Stimulated activated CD8-positive, alpha-beta memory T cell treated with anti-CD3 and anti-CD28 coated beads, Interleukin-12 subunit alpha, Interleukin-12 subunit beta, amount 100 ng/mL, for 24 hours (primary cell): Measurements from ENCODE around the gene OR4D5.

Experiments used
- DNase-seq: peaks from one replicate; pipeline ENCODE4 v3.0.0-alpha.2; 2020; ENCODE audit errors: extremely low read depth

OR4D5 gene

DNA sequence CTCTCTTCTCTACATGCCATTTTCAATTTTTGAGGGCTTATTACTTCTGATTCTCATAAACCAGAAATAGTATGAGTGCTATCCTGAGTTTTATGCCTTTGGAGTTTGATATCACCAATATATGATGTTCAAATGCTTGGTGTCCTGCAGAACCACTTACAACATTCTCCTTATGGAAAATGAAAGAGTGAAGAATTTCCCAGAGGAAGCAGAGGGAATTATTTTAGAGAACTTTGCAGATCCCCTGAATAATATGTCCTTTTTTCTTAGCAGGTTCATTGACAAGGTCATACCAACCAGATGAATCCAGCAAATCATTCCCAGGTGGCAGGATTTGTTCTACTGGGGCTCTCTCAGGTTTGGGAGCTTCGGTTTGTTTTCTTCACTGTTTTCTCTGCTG lies at the start of gene OR4D5:
Gene OR4D5, plus strand, starts transcription at position 301 of the 400 bp plus-strand sequence. Its CDS starts 0 bp downstream, at position 301.
- no peak for DNase-seq

DNA sequence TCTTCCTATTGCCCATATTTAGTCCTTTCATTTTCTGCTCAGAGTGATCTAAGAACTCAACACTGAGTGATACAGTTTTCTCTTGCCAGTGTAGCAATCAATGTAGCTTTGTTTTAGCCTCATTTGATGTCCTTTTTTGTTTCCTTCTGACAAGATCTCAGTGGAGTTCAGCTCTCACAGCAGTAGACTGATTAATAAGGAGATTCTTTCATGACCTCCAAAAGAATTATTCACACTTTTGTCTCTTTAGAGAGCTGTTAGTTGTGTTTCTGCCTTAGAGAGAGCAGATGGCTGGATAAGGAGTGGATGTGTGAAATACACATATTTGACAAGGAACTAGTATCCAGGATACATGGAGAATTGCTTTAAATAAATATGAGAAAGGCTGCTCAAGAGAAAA lies 47.4 kb upstream of the OR4D5 start:
- DNase-seq: no peak

DNA sequence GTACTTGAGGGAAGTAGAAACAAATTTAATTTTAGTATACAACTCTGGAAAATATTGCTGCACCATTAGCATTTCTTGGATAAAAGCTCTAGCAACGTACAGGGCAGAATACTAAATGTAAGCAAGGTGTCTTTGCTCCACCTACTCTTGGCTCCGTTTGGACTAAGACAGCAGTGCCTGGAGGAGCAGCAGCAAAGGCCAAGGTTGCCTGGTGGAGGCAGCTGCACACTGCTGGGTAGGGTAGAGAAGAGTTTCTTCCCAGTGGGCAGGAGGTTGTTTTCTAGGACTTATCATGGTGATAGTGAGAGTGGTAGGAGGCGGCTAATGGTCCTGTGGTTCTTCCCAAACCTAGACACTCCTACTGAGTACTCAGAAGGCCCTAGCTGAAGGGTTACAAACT lies 39.6 kb upstream of the OR4D5 start:
- DNase-seq: no peak

DNA sequence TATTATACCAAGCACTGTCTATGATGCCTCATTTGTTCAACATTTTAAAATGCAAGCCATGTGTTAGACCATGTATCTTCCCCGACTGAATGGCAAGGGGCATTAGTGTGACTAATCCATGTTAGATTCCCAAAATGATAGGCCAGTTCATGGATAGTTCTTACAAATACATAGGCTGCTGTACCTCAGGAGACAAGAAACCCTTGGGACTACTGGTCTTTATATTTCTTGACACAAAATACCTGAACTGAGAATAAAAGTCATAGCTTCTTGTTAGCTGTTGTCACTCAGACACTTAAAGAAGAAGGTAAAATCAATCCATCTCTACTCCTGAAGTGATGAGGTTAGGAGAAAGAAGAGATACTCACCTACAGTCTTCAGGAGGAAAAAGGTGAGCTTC lies 37.5 kb upstream of the OR4D5 start, which contains the start of gene OR8D4:
Gene OR8D4, plus strand, starts transcription at position 301 of the 400 bp plus-strand sequence. CDS start 4,265 bp downstream, outside the sequence.
- DNase-seq: no peak

DNA sequence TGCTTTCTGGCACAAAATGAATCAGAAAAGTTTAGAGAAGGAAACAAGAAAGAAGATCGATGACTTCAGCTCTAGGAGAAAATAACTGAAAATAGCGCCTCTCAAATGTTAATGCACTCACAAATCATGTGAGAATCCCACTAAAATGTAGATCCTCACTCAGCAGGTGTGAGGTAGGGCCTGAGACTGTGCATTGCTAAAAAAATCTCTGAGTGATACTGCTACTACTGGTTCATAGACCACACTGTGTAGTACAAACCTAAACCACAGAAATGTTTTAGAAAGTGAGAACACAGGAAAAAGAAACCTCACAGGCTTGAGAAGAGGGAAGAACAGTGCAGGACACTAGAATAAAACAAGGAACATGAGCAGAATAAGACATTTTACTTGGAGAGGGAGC lies 35.5 kb upstream of the OR4D5 start:
- no peak for DNase-seq

DNA sequence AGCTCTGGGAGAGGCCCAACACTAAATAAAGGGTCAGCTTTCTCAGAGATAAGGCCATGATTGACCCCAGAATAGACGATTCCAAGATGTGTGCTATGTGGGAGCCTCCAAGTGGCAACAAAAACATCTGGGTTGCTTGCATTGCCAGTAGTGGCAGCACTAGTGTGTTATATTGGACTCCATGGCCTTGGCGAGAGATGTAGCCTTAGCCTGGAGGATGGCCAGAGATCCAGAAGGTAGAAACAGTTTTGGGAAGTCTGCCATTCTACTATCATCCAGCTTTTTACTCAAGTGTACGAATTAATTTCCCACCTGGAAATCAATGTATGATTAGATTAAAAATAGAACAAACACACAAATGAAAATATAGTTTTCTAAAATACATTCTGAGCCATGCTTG lies 34.5 kb upstream of the OR4D5 start:
- DNase-seq: no peak

DNA sequence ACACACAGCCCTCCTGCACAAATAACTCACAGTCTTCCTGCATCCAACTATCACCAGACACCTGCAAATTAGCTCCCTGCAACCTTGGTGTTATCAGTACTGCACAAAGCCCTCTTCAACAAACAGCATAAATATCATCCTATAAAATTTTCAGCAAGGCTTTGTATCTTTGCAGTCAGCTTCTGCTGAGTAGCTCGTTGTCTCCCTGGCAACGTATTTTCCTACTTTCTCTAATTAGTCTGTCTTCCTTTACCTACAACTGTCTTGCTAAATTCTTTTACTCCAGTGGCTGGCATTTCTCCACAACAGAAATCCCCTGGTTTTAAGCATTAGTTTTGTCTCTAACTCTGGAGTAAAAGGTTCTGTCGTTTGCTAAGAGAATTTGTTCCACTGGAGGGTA lies 33.6 kb upstream of the OR4D5 start:
- DNase-seq: no peak

DNA sequence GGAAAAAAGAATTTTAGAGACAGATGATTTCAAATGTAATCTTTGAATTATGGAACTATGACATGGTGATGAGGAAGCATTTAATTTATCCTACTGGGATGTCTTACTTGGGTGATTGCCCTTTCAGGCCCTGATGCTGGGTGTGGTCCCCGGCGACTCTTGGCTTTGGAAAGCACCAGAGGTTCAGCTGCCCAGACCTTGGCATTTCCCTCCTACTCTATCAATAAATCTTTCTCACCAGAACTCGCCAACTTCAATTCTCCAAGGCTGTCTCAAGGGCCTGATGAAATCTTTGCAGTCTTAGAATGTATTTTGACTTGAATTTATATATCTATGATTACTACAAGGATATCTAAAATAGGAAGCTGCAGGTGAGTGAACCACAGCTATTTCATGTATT lies 18.5 kb upstream of the OR4D5 start:
- DNase-seq: no peak

DNA sequence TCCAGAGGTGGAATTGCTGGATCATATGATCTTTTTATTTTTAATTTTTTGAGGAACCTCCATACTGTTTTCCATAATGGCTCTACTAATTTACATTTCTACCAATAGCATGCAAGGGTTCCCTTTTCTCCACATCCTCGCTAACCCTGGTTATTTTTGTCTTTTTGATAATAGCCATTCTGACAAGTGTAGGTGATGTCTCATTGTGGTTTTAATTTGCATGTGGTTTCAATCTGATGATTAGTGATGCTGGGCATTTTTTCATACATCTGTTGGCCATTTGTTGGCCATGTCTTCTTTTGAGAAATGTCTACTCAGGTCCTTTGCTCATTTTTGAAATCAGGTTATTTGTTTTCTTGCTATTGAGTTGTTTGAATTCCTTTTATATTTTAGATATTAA lies 15.4 kb upstream of the OR4D5 start:
- DNase-seq: no peak

DNA sequence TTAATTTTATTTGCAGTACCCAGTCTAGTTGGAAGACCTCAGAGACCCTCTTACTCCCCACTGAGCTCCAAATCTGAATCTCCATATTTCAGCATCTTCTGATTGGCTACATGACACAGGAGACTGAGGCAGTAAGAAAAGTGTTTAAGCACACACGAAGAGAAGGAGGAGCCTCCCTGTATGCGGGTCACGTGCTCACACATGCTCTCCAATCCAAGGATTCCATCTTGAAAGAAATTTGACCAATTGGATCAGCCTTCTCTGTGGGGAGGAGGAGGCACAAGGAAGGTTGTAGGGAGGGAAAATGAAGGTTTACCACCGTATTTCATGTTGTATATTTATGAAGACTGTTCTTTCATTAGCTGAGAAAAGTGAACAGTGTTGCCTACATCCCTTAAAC lies 3.0 kb downstream of the OR4D5 start:
- DNase-seq: no peak

DNA sequence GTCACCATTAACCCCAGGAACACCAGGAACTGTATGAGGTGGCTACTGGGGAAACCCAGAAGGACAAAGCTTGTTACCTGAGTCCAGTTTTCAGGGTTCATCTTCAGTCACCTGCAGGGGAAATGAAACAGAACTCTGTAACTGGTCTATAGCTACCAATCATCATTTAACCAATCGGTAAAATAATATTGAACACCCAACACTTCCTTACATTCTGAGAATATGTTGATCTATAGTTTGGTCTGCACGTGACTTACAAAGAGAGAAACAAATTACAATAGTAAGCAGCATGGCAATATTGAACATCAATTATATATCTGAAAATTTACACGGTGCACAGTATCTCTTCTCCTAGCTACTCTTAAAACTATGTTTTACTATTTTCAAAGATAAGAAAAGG lies 4.3 kb downstream of the OR4D5 start, which contains the start of gene OR6T1:
Gene OR6T1, minus strand, starts transcription at position 101 of the 400 bp plus-strand sequence. Its CDS starts 0 bp downstream, at position 101.
- DNase-seq: no peak

DNA sequence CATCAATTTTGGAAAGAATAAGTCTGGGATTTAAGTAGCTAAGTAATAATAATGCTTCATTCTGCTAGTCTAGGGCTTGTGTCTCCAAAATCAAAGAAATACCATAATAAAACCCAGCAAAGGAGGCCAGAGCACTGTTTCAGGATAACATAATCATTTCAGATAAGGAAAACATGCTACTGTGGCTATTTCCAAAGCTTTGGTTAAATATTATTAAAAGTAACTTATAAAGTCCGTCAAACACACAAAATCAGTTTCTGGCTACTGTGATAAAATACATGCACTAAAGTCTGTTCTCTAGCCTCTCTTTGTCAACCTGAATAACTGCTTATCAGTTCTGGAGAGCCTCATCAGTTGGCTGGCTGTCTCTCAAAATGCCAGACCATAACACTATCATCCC lies 5.7 kb downstream of the OR4D5 start:
- DNase-seq: no peak

DNA sequence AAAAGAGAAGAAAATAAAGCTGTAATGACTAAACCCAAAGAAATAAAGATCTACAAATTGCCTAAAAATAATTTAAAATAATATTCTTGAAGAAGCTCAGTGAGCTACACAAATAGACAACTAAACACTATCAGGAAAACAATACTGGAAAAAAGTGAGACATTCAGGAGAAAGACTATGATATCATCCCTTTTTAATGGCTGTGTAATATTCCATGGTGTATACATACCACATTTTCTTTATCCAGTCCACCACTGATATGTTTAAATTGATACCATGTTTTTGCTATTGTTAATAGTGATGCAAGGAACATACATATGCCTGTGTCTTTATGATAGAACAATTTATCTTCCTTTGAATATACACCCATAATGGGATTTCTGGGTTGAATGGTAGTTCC lies 17.3 kb downstream of the OR4D5 start:
- DNase-seq: no peak

DNA sequence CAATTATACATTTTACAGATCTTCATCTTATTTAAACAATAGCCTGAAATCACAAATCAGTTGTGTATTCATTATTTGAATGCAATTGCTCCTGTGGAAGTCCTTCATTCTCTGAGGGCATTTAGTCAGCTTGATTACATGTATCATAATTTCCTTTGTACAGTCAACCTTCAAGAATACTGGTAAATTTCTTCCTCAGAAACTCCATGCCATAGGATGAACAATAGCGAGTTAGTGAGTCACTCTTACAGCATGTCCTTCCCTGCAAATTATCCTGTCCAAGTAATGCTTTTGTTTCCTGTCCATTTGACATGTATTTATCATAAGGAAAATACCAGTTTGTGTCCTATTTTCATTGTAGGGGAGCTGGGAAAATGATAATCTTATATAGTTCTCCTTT lies 34.4 kb downstream of the OR4D5 start:
- DNase-seq: no peak

DNA sequence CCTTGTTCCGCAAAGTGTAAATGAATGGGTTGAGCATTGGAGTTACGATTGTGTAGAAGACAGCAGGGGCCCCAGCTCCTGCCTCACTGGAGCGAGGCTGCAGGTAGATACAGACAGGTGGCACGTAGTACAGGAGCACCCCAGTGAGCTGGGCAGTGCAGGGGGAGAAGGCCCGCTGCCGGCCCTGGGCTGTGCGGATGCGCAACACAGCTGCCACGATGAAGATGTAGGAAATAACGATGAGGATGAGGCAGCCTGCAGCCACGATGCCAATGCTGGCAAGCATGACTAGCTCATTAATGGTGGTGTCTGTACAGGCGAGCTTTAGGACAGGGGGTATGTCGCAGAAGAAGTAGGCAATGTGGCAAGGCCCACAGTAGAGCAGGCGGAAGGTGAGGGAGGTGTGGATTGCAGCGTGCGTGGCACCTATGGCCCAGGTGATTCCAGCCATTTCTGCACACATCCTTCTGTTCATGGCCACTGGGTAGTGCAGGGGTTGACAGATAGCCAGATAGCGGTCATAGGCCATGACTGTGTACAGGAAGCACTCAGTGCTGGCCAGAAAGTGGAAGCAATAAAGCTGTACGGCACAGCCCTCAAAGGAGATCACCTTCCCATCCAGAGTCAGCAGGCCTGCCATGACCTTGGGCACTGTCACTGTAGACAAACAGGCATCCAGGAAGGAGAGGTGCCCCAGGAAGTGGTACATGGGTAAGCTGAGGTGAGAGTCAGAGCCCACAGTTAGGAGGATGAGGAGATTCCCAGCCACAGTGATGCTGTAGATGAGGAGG lies 37.5 kb downstream of the OR4D5 start:
- DNase-seq: no peak

DNA sequence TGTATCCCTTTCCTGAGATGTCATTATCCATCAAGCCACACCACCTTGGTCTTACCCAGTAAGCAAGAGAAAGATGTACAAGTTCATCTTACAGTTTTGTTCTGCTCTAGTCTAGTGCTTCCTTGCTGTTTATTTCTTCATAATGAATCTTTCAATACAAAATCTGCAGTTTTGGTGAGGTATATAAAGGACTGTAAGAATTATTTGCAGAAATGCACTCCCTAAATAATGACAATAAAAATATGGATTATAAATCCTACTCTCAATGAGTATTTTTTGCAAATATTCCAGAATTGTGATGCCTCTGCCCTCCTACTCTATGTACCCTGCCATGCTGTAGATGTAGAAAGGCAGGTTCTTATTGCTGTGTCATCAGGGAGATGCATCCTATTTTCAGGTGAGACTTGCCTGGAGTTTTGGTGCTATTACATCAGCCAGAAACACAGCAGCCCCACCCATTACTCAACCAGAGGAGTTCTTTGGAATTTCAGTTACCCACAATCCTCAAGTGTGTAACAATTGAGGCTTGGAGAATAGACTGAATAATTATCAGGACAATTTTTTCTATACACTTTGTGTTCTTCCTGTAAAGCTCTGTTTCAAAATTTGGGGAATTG lies 38.4 kb downstream of the OR4D5 start, which contains the start of gene OR10S1:
Gene OR10S1, minus strand, starts transcription at position 51 of the 617 bp plus-strand sequence. CDS start 117 bp downstream, outside the sequence.
- DNase-seq: no peak

DNA sequence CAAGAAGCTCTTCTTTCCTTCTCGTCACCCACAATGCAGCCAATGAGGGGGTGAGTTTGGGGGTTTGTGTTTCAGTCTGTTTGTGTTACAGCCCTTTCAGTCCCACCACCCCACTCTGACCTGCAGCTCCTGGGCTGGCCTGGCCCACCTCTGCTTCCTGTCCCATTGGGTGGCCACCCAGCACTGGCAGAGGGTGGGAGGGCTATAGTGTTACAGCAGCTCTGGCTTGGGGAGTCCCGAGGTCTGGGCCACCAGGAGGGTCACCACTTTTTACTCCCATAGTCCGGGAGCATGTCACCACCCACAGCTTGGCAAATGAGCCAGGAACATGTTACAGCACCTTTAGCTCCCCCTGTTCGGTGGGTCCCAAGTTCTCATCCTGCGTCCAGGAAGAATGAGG lies 39.9 kb downstream of the OR4D5 start:
- no peak for DNase-seq
